PC-9 (cell line): ENCODE results near the gene ANAPC5. TPM values are rescaled to one million over a fixed set of nuclear protein-coding genes. Genes with fewer than 3 reads are reported as not detected.

ENCODE experiments used
- BruUV-seq: library from RNA; stranded (reverse); fragments of 400-500 nt; replicated peaks from 2 replicates; lab custom pipeline; 2021; lab: Mats Ljungman, UMichigan
- CTCF ChIA-PET: fragments of 300-600 bp; sonication (Branson Sonifier 250); formaldehyde crosslinking; loops from one replicate; lab custom pipeline; 2022; ENCODE audit warnings: antibody characterized with exemption; lab: Charles Lee
- POLR2A ChIA-PET: fragments of 300-600 bp; sonication (Branson Sonifier 250); formaldehyde crosslinking; loops from one replicate; lab custom pipeline; 2022; ENCODE audit warnings: antibody characterized with exemption; ENCODE audit not compliant: unreplicated experiment; lab: Charles Lee
- DNase-seq, 2 experiments: peaks; one replicate each; pipeline versions ENCODE4 v3.0.0 to v3.0.0-alpha.2; 2015 to 2022; ENCODE audit warnings: mixed read lengths in 1 of 2
- H2AFZ ChIP-seq: fragments of 200-600 bp; sonication (generic); 2 replicates; pipeline ENCODE4 v1.8.1; 2017; ENCODE audit warnings: antibody characterized with exemption
- H3F3A ChIP-seq: fragments of 200-600 bp; sonication (generic); 2 replicates; pipeline ENCODE4 v1.8.1; 2017; ENCODE audit warnings: antibody characterized with exemption, mild to moderate bottlenecking, low read depth; ENCODE audit not compliant: insufficient read depth
- H3K27ac ChIP-seq: fragments of 200-600 bp; sonication (generic); 2 replicates; pipeline ENCODE4 v1.6.1; 2016; ENCODE audit warnings: mixed run types
- H3K27me3 ChIP-seq: fragments of 200-600 bp; sonication (generic); 2 replicates; pipeline ENCODE4 v1.6.1; 2016; ENCODE audit warnings: low read depth, mixed run types; ENCODE audit not compliant: insufficient read depth
- H3K36me3 ChIP-seq: fragments of 200-600 bp; sonication (generic); 2 replicates; pipeline ENCODE4 v1.6.1; 2016; ENCODE audit warnings: low read depth, mixed run types
- H3K4me1 ChIP-seq: fragments of 200-600 bp; sonication (generic); replicated peaks from 2 replicates; pipeline ENCODE4 v1.6.1; 2016; ENCODE audit warnings: mixed run types; ENCODE audit not compliant: insufficient read depth
- H3K4me2 ChIP-seq: fragments of 200-600 bp; sonication (generic); 2 replicates; pipeline ENCODE4 v1.6.1; 2017; ENCODE audit warnings: mixed run types
- H3K4me3 ChIP-seq: fragments of 200-600 bp; sonication (generic); 2 replicates; pipeline ENCODE4 v1.6.1; 2016; ENCODE audit warnings: mixed run types
- H3K79me2 ChIP-seq: fragments of 200-600 bp; sonication (generic); 2 replicates; pipeline ENCODE4 v1.6.1; 2017; ENCODE audit warnings: low read depth, mixed run types
- H3K9me2 ChIP-seq: fragments of 200-600 bp; sonication (generic); 2 replicates; pipeline ENCODE4 v1.8.1; 2017; ENCODE audit warnings: mild to moderate bottlenecking; ENCODE audit not compliant: insufficient read depth
- H3K9me3 ChIP-seq: fragments of 200-600 bp; sonication (generic); 2 replicates; pipeline ENCODE4 v1.8.1; 2016; ENCODE audit warnings: low read depth; ENCODE audit not compliant: insufficient read depth
- H4K20me1 ChIP-seq: fragments of 200-600 bp; sonication (generic); 2 replicates; pipeline ENCODE4 v1.8.1; 2017; ENCODE audit not compliant: insufficient read depth
- CTCF ChIP-seq: fragments of 200-600 bp; sonication (generic); conservative IDR thresholded peaks from 2 replicates; pipeline ENCODE4 v1.6.1; 2017; ENCODE audit warnings: mixed run types, antibody characterized with exemption, mild to moderate bottlenecking, moderate library complexity
- EZH2 ChIP-seq: fragments of 200-600 bp; sonication (generic); IDR thresholded peaks from 2 replicates; pipeline ENCODE4 v1.8.0; 2017; ENCODE audit warnings: antibody characterized with exemption, low read depth
- intact Hi-C: fragments of 100-400 bp; cut with micrococcal nuclease; formaldehyde crosslinking; loops from one replicate; pipeline ENCODE4 v1.10.0; 2022; ENCODE audit not compliant: unreplicated experiment
- total RNA-seq: library from RNA; stranded (reverse); gene quantifications from 2 replicates; pipeline ENCODE4 v1.2.3, GENCODE V29; 2021

Gene ANAPC5
- total RNA-seq, 1 experiment from 2014 or later = 93.6 TPM

GRCh38 chr12:121373755-121374154, 21.5 kb upstream of the ANAPC5 start:
- no TSS peak for BruUV-seq

GRCh38 chr12:121371404-121371803, 19.2 kb upstream of the ANAPC5 start:
- CTCF ChIA-PET = interaction anchor here (0.6 to 0.7 kb wide), 2 partner anchors 272 to 1994 kb away, joined by 3 to 4 read pairs; no protein-coding TSS in a partner anchor

More at GRCh38 chr12:121373755-121374154, 21.5 kb upstream of the ANAPC5 start:
- no peak for DNase-seq
- intact Hi-C loops = no loop called here
- H3K9me2 ChIP-seq = no peaks in the 10 kb centered on the region
- H3F3A ChIP-seq = no peaks in the 10 kb centered on the region
- H3K27ac ChIP-seq = no peak overlapping the region
- H3K4me1 ChIP-seq = no peaks in the 10 kb centered on the region
- no peak overlapping the region for H3K4me3 ChIP-seq
- no peak for TF ChIP-seq CTCF
- TF ChIP-seq EZH2 = no peak
- POLR2A ChIA-PET = interaction anchor here (0.7 kb wide), 1 partner anchor 475 kb away, joined by 9 read pairs; no protein-coding TSS in a partner anchor
- H3K4me2 ChIP-seq = no peak overlapping the region
- H3K27me3 ChIP-seq = no peaks in the 10 kb centered on the region
- H4K20me1 ChIP-seq = no peaks in the 10 kb centered on the region
- no peaks in the 10 kb centered on the region for H3K36me3 ChIP-seq
- H2AFZ ChIP-seq = no peak overlapping the region
- H3K79me2 ChIP-seq = no peaks in the 10 kb centered on the region
- H3K9me3 ChIP-seq = no peaks in the 10 kb centered on the region
- CTCF ChIA-PET = interaction anchor here (0.7 kb wide), 1 partner anchor 67 kb away, joined by 3 read pairs; no protein-coding TSS in a partner anchor

GRCh38 chr12:121366063-121366459, 13.8 kb upstream of the ANAPC5 start:
- H3K9me2 ChIP-seq = no peaks in the 10 kb centered on the region
- no TSS peak for BruUV-seq
- no peaks in the 10 kb centered on the region for H3K9me3 ChIP-seq
- no peaks in the 10 kb centered on the region for H4K20me1 ChIP-seq
- ChIA-PET CTCF (interaction anchor here (0.6 kb wide), 1 partner anchor 10 kb away, joined by 7 read pairs; no protein-coding TSS in a partner anchor), POLR2A (no interaction called here)
- H3K27me3 ChIP-seq = no peaks in the 10 kb centered on the region
- no peak for DNase-seq
- no peak overlapping the region for H3K4me3 ChIP-seq
- TF ChIP-seq EZH2 = no peak
- TF ChIP-seq CTCF = no peak
- H2AFZ ChIP-seq = no peak overlapping the region
- no peaks in the 10 kb centered on the region for H3K36me3 ChIP-seq
- no peak overlapping the region for H3K27ac ChIP-seq
- no peak overlapping the region for H3K4me2 ChIP-seq
- no peaks in the 10 kb centered on the region for H3K79me2 ChIP-seq
- H3K4me1 ChIP-seq = no peaks in the 10 kb centered on the region
- intact Hi-C loops = no loop called here
- H3F3A ChIP-seq = no peaks in the 10 kb centered on the region

More at GRCh38 chr12:121371404-121371803, 19.2 kb upstream of the ANAPC5 start:
- Histone ChIP-seq H4K20me1 (no peaks in the 10 kb centered on the region), H3K27me3 (no peaks in the 10 kb centered on the region), H3K27ac (no peak overlapping the region), H3K79me2 (no peaks in the 10 kb centered on the region), H3K4me1 (no peaks in the 10 kb centered on the region), H3K36me3 (no peaks in the 10 kb centered on the region), H3K9me3 (no peaks in the 10 kb centered on the region), H3F3A (no peaks in the 10 kb centered on the region), H3K9me2 (no peaks in the 10 kb centered on the region), H2AFZ (no peak overlapping the region), H3K4me3 (no peak overlapping the region), H3K4me2 (no peak overlapping the region)
- no TSS peak for BruUV-seq
- no peak for DNase-seq
- TF ChIP-seq EZH2 (no peak), CTCF (no peak)
- intact Hi-C loops = no loop called here
- POLR2A ChIA-PET = no interaction called here
